GM21381 (cell line): ENCODE results near the gene ATOX1.
"Not testable (repeated sequence)": the region's sequence is repeated elsewhere in the genome, so short reads cannot be mapped to it uniquely, and the experiment has no call there.

Experiments
- ATAC-seq: cut with Tn5 transposase; IDR thresholded peaks from one replicate; pipeline ENCODE4 v1.9.1; 2021; ENCODE audit warnings: mild to moderate bottlenecking, moderate library complexity; ENCODE audit not compliant: unreplicated experiment

The ATOX1 gene

GRCh38 chr5:151758430-151759241 is at the start of gene ATOX1:
TSS of gene ATOX1 (minus strand) at chr5:151758631. CDS start at chr5:151758551, 80 bp downstream.
- peak; percentile 96 for ATAC-seq

- ATAC-seq, result no peak
These were observed 47.2 kb upstream of the ATOX1 start for GRCh38 chr5:151805414-151806223.

- no peak for ATAC-seq
These were observed 42.1 kb upstream of the ATOX1 start for GRCh38 chr5:151800532-151800931.

GRCh38 chr5:151799407-151799806 is 41.0 kb upstream of the ATOX1 start:
- no peak for ATAC-seq

GRCh38 chr5:151798674-151799073 is 40.2 kb upstream of the ATOX1 start:
- ATAC-seq, result no peak

- no peak for ATAC-seq
These were observed 37.0 kb upstream of the ATOX1 start for GRCh38 chr5:151795426-151795825.

- ATAC-seq, result no peak
These were observed 34.9 kb upstream of the ATOX1 start for GRCh38 chr5:151793358-151793757.

GRCh38 chr5:151787817-151788216 is 29.4 kb upstream of the ATOX1 start:
- no peak for ATAC-seq

GRCh38 chr5:151786468-151786867 is 28.0 kb upstream of the ATOX1 start:
- ATAC-seq, result no peak

GRCh38 chr5:151784141-151784540 is 25.7 kb upstream of the ATOX1 start:
- ATAC-seq, result no peak

GRCh38 chr5:151783664-151784063 is 25.2 kb upstream of the ATOX1 start:
- ATAC-seq, result not testable (repeated sequence)

- no peak for ATAC-seq
These were observed 22.8 kb upstream of the ATOX1 start for GRCh38 chr5:151781201-151781600.

GRCh38 chr5:151780348-151780747 is 21.9 kb upstream of the ATOX1 start:
- no peak for ATAC-seq

GRCh38 chr5:151779531-151780125 is 21.2 kb upstream of the ATOX1 start:
- no peak for ATAC-seq

- ATAC-seq, result no peak
These were observed 16.7 kb upstream of the ATOX1 start for GRCh38 chr5:151775025-151775606.

- no peak for ATAC-seq
These were observed 15.5 kb upstream of the ATOX1 start for GRCh38 chr5:151773951-151774350.

GRCh38 chr5:151772846-151773561 is 14.6 kb upstream of the ATOX1 start:
- no peak for ATAC-seq

GRCh38 chr5:151772029-151772845 is 13.8 kb upstream of the ATOX1 start:
- ATAC-seq, result no peak

- ATAC-seq, result peak; percentile 78
These were observed 13.0 kb upstream of the ATOX1 start, which contains the start of gene G3BP1 for GRCh38 chr5:151771259-151772028. TSS of gene G3BP1 (plus strand) at chr5:151771954. CDS start at chr5:151786621, 14,667 bp downstream.
